Measurements from ENCODE around the gene PACS2.

- TF ChIP-seq CTCF (IDR thresholded peaks at IDR 0.05), result no peak
- no peak for TF ChIP-seq POLR2AphosphoS5 (IDR thresholded peaks at IDR 0.05; ENCODE audit: low read depth, low read length)
Measured at GRCh38 chr14:105439179-105439578, 124.6 kb downstream of the PACS2 start.
